ENCODE results near the gene LY6G5C.

GRCh38 chr6:31719001-31719400 is 38.1 kb upstream of the LY6G5C start:
- no peak for TF ChIP-seq CTCF (IDR thresholded peaks at IDR 0.05; ENCODE audit: low read length)
- no peak for TF ChIP-seq EZH2 (optimal IDR thresholded peaks at IDR 0.05; ENCODE audit: low read depth, low read length)
